ENCODE results near the gene QPRT.

DNA sequence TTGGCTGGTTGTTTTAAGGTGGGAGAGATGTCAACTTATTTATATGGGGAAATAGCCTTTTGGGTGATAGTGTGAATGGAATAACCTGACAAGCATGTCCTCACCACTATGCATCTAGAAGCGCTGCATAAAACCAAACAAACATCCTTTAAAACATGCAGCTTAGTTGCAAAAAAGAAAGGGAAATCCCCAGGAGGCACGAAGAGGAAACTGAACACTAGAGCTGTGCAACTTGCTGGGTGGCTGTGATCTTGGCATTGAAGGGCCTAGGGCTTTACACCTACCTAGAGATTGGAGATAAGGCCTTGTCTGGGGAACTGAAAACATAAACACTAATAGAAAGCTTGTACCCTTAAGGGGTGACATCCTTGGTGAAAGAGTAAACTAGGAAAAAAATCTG, 59.5 kb downstream of the QPRT start:
- TF ChIP-seq CTCF (IDR thresholded peaks at IDR 0.05; ENCODE audit: insufficient read depth, low read depth, low read length) (no peak), EZH2 (IDR thresholded peaks at IDR 0.05; ENCODE audit: insufficient read depth, low read length) (no peak)
